Measurements from ENCODE around the gene ZNF22.

ZNF22 gene

DNA sequence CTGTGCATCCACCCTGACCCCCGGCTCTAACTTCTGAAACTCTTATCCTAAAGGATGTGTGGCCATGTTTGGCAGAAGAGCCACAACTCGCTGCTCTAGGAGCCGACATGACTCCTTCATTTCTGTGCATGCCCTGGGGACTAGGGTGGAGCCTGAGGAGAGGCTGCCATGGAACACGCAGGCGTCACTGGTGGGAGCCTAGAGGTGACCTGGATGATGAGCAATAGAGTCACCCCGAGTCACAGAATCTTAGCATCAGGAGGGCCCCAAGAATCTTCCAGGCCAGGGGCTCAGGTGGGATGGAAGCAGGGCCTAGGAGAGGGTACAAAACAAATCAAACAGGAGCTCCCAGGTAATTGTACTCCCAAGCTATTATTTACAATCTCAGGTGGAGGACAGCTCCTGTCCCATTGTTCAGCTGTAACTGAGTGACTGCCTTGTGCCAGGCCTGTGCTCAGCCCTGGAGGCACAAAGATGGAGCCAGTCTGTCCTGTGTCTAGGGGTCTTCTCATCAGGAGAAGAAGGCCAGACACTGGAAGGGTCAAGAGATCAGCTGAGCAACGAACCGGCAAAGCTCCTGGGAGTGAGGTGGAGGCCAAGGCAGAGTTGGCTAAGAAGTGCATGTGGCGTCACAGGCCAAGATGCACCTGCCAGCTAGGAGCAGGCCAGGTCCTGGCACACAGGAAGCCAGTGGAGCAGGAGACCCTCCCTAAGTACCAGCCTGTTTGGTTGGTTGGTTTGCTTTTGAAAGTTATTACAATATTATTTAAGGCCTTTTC, 5.8 kb upstream of the ZNF22 start:
- Histone ChIP-seq H3K36me3 (ENCODE audit: control insufficient read depth in 1 of 2, insufficient read depth in 2 of 2, low read length in 2 of 2) (peaks cover 15 to 17% of the 10 kb centered on the region in 2 donors), H3K4me1 (ENCODE audit: control insufficient read depth in 1 of 2, insufficient read depth in 2 of 2, low read length in 2 of 2) (peaks cover 17 to 31% of the 10 kb centered on the region in 2 donors)

GRCh38 chr10:44995581-44995913, 5.2 kb upstream of the ZNF22 start:
- Histone ChIP-seq H3K9me3 (ENCODE audit: control insufficient read depth in 1 of 2, low read length in 2 of 2) (no peaks in the 10 kb centered on the region), H3K4me3 (ENCODE audit: low read depth in 1 of 2, low read length in 2 of 2) (no peak overlapping the region), H3K27me3 (ENCODE audit: low read depth, low read length) (no peaks in the 10 kb centered on the region), H3K27ac (ENCODE audit: low read length) (peak overlapping the region; percentile 52), H3K4me1 (ENCODE audit: control insufficient read depth in 1 of 2, insufficient read depth in 2 of 2, low read length in 2 of 2) (peaks cover 17 to 31% of the 10 kb centered on the region in 2 donors), H3K36me3 (ENCODE audit: control insufficient read depth in 1 of 2, insufficient read depth in 2 of 2, low read length in 2 of 2) (peaks cover 16 to 17% of the 10 kb centered on the region in 2 donors)

More for the DNA sequence above, 5.8 kb upstream of the ZNF22 start:
- no peaks in the 10 kb centered on the region for H3K27me3 ChIP-seq (ENCODE audit: low read depth, low read length)
- peak overlapping the region; percentile 52 for H3K27ac ChIP-seq (ENCODE audit: low read length)
- H3K4me3 ChIP-seq (ENCODE audit: low read depth in 1 of 2, low read length in 2 of 2), result no peak overlapping the region
- no peaks in the 10 kb centered on the region for H3K9me3 ChIP-seq (ENCODE audit: control insufficient read depth in 1 of 2, low read length in 2 of 2)

- H3K4me1 ChIP-seq (ENCODE audit: control insufficient read depth in 1 of 2, insufficient read depth in 2 of 2, low read length in 2 of 2), result peaks cover 17 to 31% of the 10 kb centered on the region in 2 donors
Observed at GRCh38 chr10:44995914-44996669, 4.6 kb upstream of the ZNF22 start.

DNA sequence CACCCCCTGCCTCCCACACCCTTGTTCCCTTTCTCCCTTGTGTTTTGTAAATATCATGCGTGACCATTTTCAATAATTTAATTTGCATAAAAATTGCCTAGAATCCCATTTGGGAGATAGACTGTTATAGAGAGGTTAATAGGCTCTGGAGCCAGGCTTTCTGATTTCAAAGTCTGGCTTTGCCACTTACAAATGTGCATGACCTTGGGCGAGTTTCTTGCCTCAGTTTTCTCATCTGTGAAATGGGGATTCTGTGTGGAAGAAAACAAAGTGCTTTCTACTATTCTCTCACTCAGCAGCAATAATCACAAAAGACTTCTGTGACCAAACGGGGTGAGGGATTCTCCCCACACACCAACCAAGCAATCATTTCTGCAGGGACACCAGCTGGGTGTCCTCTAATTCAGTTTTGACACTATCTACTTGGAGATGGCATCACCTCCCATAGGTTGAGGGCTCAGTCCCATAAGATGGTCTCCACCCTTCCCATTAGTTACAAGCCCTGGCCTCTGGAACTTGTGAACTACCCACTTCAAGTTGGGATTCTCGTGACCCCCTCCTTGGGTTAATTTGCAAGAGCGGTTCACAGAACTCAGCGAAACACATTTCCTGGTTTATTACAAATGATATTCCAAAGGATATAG, 3.5 kb upstream of the ZNF22 start:
- Histone ChIP-seq H3K4me1 (ENCODE audit: control insufficient read depth in 1 of 2, insufficient read depth in 2 of 2, low read length in 2 of 2) (peaks cover 17 to 38% of the 10 kb centered on the region in 2 donors), H3K4me3 (ENCODE audit: low read depth in 1 of 2, low read length in 2 of 2) (peak overlapping the region in 1 of 2 donors; percentile 25), H3K9me3 (ENCODE audit: control insufficient read depth in 1 of 2, low read length in 2 of 2) (no peaks in the 10 kb centered on the region), H3K27ac (ENCODE audit: low read length) (peak overlapping the region; percentile 52), H3K27me3 (ENCODE audit: low read depth, low read length) (no peaks in the 10 kb centered on the region), H3K36me3 (ENCODE audit: control insufficient read depth in 1 of 2, insufficient read depth in 2 of 2, low read length in 2 of 2) (peaks cover 6 to 15% of the 10 kb centered on the region in 2 donors)

More at GRCh38 chr10:44995914-44996669, 4.6 kb upstream of the ZNF22 start:
- Histone ChIP-seq H3K9me3 (ENCODE audit: control insufficient read depth in 1 of 2, low read length in 2 of 2) (no peaks in the 10 kb centered on the region), H3K36me3 (ENCODE audit: control insufficient read depth in 1 of 2, insufficient read depth in 2 of 2, low read length in 2 of 2) (peaks cover 17 to 19% of the 10 kb centered on the region in 2 donors), H3K4me3 (ENCODE audit: low read depth in 1 of 2, low read length in 2 of 2) (peak overlapping the region in 1 of 2 donors; percentile 25), H3K27ac (ENCODE audit: low read length) (peak overlapping the region; percentile 52), H3K27me3 (ENCODE audit: low read depth, low read length) (no peaks in the 10 kb centered on the region)

- Histone ChIP-seq H3K9me3 (ENCODE audit: control insufficient read depth in 1 of 2, low read length in 2 of 2) (no peaks in the 10 kb centered on the region), H3K36me3 (ENCODE audit: control insufficient read depth in 1 of 2, insufficient read depth in 2 of 2, low read length in 2 of 2) (peaks cover 0 to 11% of the 10 kb centered on the region in 2 donors), H3K4me1 (ENCODE audit: control insufficient read depth in 1 of 2, insufficient read depth in 2 of 2, low read length in 2 of 2) (peaks cover 17 to 44% of the 10 kb centered on the region in 2 donors), H3K27ac (ENCODE audit: low read length) (no peak overlapping the region), H3K4me3 (ENCODE audit: low read depth in 1 of 2, low read length in 2 of 2) (no peak overlapping the region), H3K27me3 (ENCODE audit: low read depth, low read length) (no peaks in the 10 kb centered on the region)
Observed at GRCh38 chr10:44998146-44998631, 2.5 kb upstream of the ZNF22 start.

DNA sequence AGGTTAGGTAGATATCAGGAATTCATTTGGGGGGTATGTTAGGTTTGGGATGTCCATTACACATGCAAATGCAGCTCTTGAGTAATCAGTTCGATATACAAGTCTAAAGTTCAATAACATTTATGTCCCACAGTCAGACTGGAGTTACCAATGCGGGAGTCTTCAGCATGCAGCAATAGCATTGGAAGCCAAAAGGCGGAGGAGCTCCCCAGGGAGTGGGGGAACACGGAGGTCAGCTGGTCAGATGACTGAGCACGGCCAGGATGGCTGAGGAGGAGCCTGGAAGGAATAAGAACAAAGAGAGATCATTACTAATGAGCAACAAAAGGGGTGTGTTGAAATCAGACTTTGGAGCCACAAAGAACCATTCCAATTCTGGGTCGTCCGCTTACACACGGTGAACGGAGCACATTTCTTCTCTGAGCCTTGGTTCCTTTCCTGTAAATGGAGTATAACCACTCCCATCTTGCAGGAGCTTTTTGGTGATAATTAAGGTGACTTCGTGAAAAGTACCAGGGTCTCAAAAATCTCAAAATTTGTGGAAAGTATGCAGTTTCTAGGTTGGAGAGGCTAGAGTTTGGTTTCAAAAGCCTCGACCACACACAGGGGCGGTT, 478 bp upstream of the ZNF22 start:
- Histone ChIP-seq H3K4me3 (ENCODE audit: low read depth in 1 of 2, low read length in 2 of 2) (peak overlapping the region; percentile 57 to 75), H3K4me1 (ENCODE audit: control insufficient read depth in 1 of 2, insufficient read depth in 2 of 2, low read length in 2 of 2) (peaks cover 17 to 37% of the 10 kb centered on the region in 2 donors), H3K9me3 (ENCODE audit: control insufficient read depth in 1 of 2, low read length in 2 of 2) (no peaks in the 10 kb centered on the region), H3K36me3 (ENCODE audit: control insufficient read depth in 1 of 2, insufficient read depth in 2 of 2, low read length in 2 of 2) (peaks cover 0 to 15% of the 10 kb centered on the region in 2 donors), H3K27me3 (ENCODE audit: low read depth, low read length) (no peaks in the 10 kb centered on the region), H3K27ac (ENCODE audit: low read length) (peak overlapping the region; percentile 83)

DNA sequence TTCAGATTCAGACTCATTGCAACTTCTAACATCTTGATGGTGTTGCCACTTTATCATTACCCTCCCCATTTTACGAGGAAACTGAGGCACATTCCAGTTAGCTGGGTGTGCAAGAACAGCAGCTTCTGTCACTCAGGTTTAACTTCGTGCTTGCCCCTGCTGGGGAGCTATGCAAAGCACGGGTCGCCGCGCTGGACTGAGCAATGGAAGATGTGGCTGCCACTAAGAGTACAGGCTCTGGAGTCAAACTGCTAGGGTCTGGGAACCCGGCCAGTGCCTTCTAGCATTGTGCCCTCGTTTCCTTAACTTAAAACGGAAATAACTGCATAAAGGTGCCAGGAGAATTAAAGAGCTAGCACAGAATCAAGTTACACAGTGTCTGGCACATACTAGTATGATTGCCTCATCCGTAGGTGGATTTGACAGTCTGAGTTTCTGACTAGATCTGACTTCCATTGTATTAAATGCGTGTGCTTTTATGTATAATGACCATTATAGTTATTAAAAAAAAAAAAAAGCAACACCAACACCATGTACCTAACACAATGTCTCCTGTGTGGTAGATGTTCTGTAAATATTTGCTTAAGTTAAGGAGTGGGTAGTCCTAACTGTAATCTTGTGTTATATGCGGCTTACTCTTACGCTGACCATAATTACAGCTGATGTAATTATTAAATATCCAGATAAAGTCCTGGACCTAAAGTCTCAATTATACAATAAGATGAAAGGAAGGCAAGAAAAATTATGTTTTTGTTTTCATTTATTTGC, 842 bp downstream of the ZNF22 start:
- Histone ChIP-seq H3K36me3 (ENCODE audit: control insufficient read depth in 1 of 2, insufficient read depth in 2 of 2, low read length in 2 of 2) (peaks cover 0 to 15% of the 10 kb centered on the region in 2 donors), H3K4me3 (ENCODE audit: low read depth in 1 of 2, low read length in 2 of 2) (peak overlapping the region; percentile 75 to 80), H3K27me3 (ENCODE audit: low read depth, low read length) (no peaks in the 10 kb centered on the region), H3K27ac (ENCODE audit: low read length) (peak overlapping the region; percentile 96), H3K4me1 (ENCODE audit: control insufficient read depth in 1 of 2, insufficient read depth in 2 of 2, low read length in 2 of 2) (peaks cover 5 to 24% of the 10 kb centered on the region in 2 donors), H3K9me3 (ENCODE audit: control insufficient read depth in 1 of 2, low read length in 2 of 2) (no peaks in the 10 kb centered on the region)

GRCh38 chr10:45003432-45004000, 2.8 kb downstream of the ZNF22 start:
- Histone ChIP-seq H3K27me3 (ENCODE audit: low read depth, low read length) (no peaks in the 10 kb centered on the region), H3K9me3 (ENCODE audit: control insufficient read depth in 1 of 2, low read length in 2 of 2) (no peaks in the 10 kb centered on the region), H3K27ac (ENCODE audit: low read length) (no peak overlapping the region), H3K4me3 (ENCODE audit: low read depth in 1 of 2, low read length in 2 of 2) (no peak overlapping the region), H3K36me3 (ENCODE audit: control insufficient read depth in 1 of 2, insufficient read depth in 2 of 2, low read length in 2 of 2) (peaks cover 0 to 15% of the 10 kb centered on the region in 2 donors), H3K4me1 (ENCODE audit: control insufficient read depth in 1 of 2, insufficient read depth in 2 of 2, low read length in 2 of 2) (peaks cover 0 to 13% of the 10 kb centered on the region in 2 donors)

DNA sequence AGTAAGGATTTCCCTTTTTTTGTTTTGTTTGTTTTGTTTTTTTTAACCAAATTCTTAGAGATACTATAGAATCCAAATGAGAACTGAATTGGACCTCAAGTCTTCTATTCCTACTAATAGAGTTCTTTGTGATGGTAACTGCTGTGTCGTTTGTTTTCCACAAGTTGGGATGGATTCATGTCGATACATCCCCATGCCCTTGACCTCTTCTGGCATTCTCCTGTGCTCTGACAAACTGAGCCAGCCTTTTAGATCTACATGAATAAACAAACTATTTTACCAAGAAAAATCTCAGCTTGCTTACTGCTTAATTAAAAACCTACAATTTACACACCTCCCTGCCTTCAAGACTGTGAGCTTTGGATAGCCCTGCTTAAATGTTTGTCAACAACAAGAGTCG, 3.9 kb downstream of the ZNF22 start:
- Histone ChIP-seq H3K4me3 (ENCODE audit: low read depth in 1 of 2, low read length in 2 of 2) (no peak overlapping the region), H3K9me3 (ENCODE audit: control insufficient read depth in 1 of 2, low read length in 2 of 2) (no peaks in the 10 kb centered on the region), H3K27me3 (ENCODE audit: low read depth, low read length) (no peaks in the 10 kb centered on the region), H3K36me3 (ENCODE audit: control insufficient read depth in 1 of 2, insufficient read depth in 2 of 2, low read length in 2 of 2) (peaks cover 0 to 15% of the 10 kb centered on the region in 2 donors), H3K27ac (ENCODE audit: low read length) (no peak overlapping the region), H3K4me1 (ENCODE audit: control insufficient read depth in 1 of 2, insufficient read depth in 2 of 2, low read length in 2 of 2) (peaks cover 0 to 13% of the 10 kb centered on the region in 2 donors)

- H3K4me1 ChIP-seq (ENCODE audit: control insufficient read depth in 1 of 2, insufficient read depth in 2 of 2, low read length in 2 of 2), result peaks cover 0 to 13% of the 10 kb centered on the region in 2 donors
- no peaks in the 10 kb centered on the region for H3K9me3 ChIP-seq (ENCODE audit: control insufficient read depth in 1 of 2, low read length in 2 of 2)
- no peaks in the 10 kb centered on the region for H3K27me3 ChIP-seq (ENCODE audit: low read depth, low read length)
- no peak overlapping the region for H3K27ac ChIP-seq (ENCODE audit: low read length)
- peaks cover 0 to 15% of the 10 kb centered on the region in 2 donors for H3K36me3 ChIP-seq (ENCODE audit: control insufficient read depth in 1 of 2, insufficient read depth in 2 of 2, low read length in 2 of 2)
- no peak overlapping the region for H3K4me3 ChIP-seq (ENCODE audit: low read depth in 1 of 2, low read length in 2 of 2)
Observed at GRCh38 chr10:45005284-45005683, 4.6 kb downstream of the ZNF22 start.

All from muscle layer of duodenum (tissue), 2 donors.